Esophagus (tissue), 2 donors: Measurements from ENCODE around the gene PLEKHA6. TPM values are rescaled to one million over a fixed set of nuclear protein-coding genes. Genes with fewer than 3 reads are reported as not detected.
"Not testable (repeated sequence)": the region's sequence is repeated elsewhere in the genome, so short reads cannot be mapped to it uniquely, and the experiment has no call there.

Experiments
- H3K27ac ChIP-seq, 2 donors: one replicate each; pipeline ENCODE4 v1.5.1; 2013; ENCODE audit warnings: low read depth in 2 of 2, mild to moderate bottlenecking in 2 of 2, inconsistent platforms in 1 of 2, low read length in 1 of 2, moderate library complexity in 1 of 2
- H3K27me3 ChIP-seq, 2 donors: one replicate each; pipeline ENCODE4 v1.6.1; 2013; ENCODE audit warnings: low read length in 2 of 2, control low read depth in 1 of 2, mild to moderate bottlenecking in 1 of 2; ENCODE audit not compliant: insufficient read depth in 2 of 2, control insufficient read depth in 1 of 2
- H3K36me3 ChIP-seq, 2 donors: one replicate each; pipeline ENCODE4 v1.6.1; 2013; ENCODE audit warnings: low read length in 1 of 2; ENCODE audit not compliant: control insufficient read depth in 2 of 2, insufficient read depth in 2 of 2
- H3K4me1 ChIP-seq, 2 donors: one replicate each; pipeline ENCODE4 v1.6.1; 2013; ENCODE audit warnings: low read length in 1 of 2; ENCODE audit not compliant: control insufficient read depth in 2 of 2, insufficient read depth in 2 of 2
- H3K4me3 ChIP-seq, 2 donors: one replicate each; pipeline ENCODE4 v1.5.1; 2013; ENCODE audit warnings: low read length in 2 of 2, mild to moderate bottlenecking in 2 of 2, low read depth in 1 of 2, moderate library complexity in 1 of 2
- H3K9me3 ChIP-seq, 2 donors: one replicate each; pipeline ENCODE4 v1.6.1; 2013; ENCODE audit warnings: mild to moderate bottlenecking in 2 of 2, low read depth in 1 of 2, low read length in 1 of 2, moderate library complexity in 1 of 2; ENCODE audit not compliant: control insufficient read depth in 2 of 2, insufficient read depth in 1 of 2
- WGBS, 2 donors: extraction: QIAGEN DNeasy Blood & Tissue Kit; methylation state at CpG; one replicate each; pipeline ENCODE4 v1.1.7; 2013; 5-methylcytosine and 5-hydroxymethylcytosine counted together
- polyA plus RNA-seq, 2 donors: library from polyadenylated mRNA; stranded (reverse); fragments of 200-250 nt; gene quantifications; one replicate each; pipeline ENCODE4 v1.2.3, GENCODE V29; 2013
- donor health status: healthy with polysubstance abuse.
- donor health status: Bipolar disorder and iron deficiency.

PLEKHA6 gene
- polyA plus RNA-seq, 2 donors = 11.0 to 36.3 TPM

- 47% methylated on average over 2 of the region's 2 CpGs for WGBS, 2 donors
- Histone ChIP-seq H3K4me3 (no peak overlapping the region), H3K36me3 (no peaks in the 10 kb centered on the region), H3K4me1 (peaks cover 4 to 14% of the 10 kb centered on the region in 2 donors), H3K27me3 (no peaks in the 10 kb centered on the region), H3K27ac (no peak overlapping the region), H3K9me3 (no peaks in the 10 kb centered on the region)
Measured at GRCh38 chr1:204333427-204333826, 26.3 kb downstream of the PLEKHA6 start.

GRCh38 chr1:204331847-204332487 is 27.8 kb downstream of the PLEKHA6 start:
- Histone ChIP-seq H3K27ac (peak overlapping the region; percentile 32 to 42), H3K4me3 (no peak overlapping the region), H3K4me1 (peaks cover 9 to 14% of the 10 kb centered on the region in 2 donors), H3K27me3 (no peaks in the 10 kb centered on the region), H3K9me3 (no peaks in the 10 kb centered on the region), H3K36me3 (no peaks in the 10 kb centered on the region)
- WGBS, 2 donors = 67 to 77% methylated on average over 13 of the region's 13 CpGs

DNA sequence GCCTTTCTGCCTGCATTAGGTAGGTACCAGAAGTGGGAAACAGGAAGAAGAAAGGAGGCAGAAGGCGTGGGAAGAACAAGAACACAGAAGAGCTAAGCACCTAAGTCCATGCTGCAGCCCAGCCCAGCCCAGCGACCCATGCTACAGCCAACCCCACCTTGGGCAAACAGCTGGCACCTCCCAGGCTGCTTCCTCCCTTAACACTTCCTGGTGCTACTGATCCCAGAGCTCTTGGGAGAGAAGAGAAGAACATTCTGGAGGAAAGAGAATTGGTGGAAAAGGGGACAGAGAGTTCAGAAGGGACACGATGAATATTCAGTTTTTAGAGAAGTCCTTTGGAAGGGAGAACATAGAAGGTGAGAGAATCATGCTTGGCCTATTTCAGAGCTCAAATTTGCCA is 28.5 kb downstream of the PLEKHA6 start:
- no peaks in the 10 kb centered on the region for H3K9me3 ChIP-seq
- no peaks in the 10 kb centered on the region for H3K36me3 ChIP-seq
- H3K27me3 ChIP-seq = no peaks in the 10 kb centered on the region
- WGBS, 2 donors = 52 to 58% methylated on average over 3 of the region's 3 CpGs
- peaks cover 9 to 14% of the 10 kb centered on the region in 2 donors for H3K4me1 ChIP-seq
- peak overlapping the region; percentile 32 to 54 for H3K27ac ChIP-seq
- H3K4me3 ChIP-seq = no peak overlapping the region

GRCh38 chr1:204327870-204328269 is 31.9 kb downstream of the PLEKHA6 start:
- peaks cover 9 to 14% of the 10 kb centered on the region in 2 donors for H3K4me1 ChIP-seq
- whole genome bisulfite sequencing, 2 donors = 87 to 99% methylated on average over 3 of the region's 3 CpGs
- not testable (repeated sequence) for H3K4me3 ChIP-seq, H3K27ac ChIP-seq, H3K36me3 ChIP-seq, H3K9me3 ChIP-seq, H3K27me3 ChIP-seq

DNA sequence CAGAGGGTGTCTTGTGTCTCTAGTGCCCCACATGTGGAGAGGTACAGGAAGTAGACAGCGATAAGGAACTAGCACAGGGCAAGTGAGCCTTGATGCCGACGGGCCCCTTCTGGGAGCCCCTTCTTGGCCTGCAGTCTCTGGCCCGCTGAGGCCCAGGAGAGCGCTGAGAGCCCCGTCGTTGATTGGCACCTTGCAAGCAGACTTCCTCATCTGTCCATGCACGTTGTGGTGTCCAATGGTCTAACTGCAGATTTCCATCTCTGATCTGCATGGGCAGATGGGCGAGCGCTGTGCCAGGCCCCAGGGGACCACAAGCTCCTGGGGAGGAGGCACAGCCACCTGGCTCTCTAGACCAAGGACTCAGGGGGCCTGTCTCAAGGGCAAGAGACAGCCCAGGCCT is 32.4 kb downstream of the PLEKHA6 start:
- no peaks in the 10 kb centered on the region for H3K27me3 ChIP-seq
- H3K27ac ChIP-seq = no peak overlapping the region
- H3K9me3 ChIP-seq = no peaks in the 10 kb centered on the region
- peaks cover 9 to 10% of the 10 kb centered on the region in 2 donors for H3K4me1 ChIP-seq
- no peaks in the 10 kb centered on the region for H3K36me3 ChIP-seq
- WGBS, 2 donors = 80 to 82% methylated on average over 10 of the region's 10 CpGs
- H3K4me3 ChIP-seq = no peak overlapping the region

DNA sequence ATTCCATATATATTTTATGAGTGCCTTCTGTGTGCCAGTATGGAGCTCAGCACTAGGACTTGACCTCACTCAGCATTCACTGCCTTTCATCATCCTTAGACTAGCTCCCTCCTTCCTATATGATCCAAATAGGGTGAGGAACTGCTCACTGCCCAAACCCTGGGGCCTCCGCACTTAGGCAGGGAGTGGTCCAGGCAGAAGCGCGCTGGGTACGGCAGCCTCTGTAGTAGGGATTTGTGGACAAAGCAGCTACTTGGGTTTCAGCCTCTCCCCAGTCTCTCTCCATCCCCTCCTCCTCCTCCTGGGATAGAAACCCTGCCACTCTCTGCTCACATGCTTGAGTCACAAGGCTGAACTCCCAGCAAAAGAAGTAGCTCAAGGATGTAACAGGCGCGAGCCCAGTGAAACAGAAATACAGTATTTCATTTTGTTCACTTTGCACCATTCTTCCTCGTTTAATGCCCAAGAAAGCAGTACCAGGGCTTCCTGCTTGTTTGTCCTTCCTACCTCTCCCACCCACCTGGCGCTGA is 32.9 kb downstream of the PLEKHA6 start:
- Histone ChIP-seq H3K4me1 (peaks cover 5 to 9% of the 10 kb centered on the region in 2 donors), H3K27ac (no peak overlapping the region), H3K27me3 (no peaks in the 10 kb centered on the region), H3K9me3 (no peaks in the 10 kb centered on the region), H3K36me3 (no peaks in the 10 kb centered on the region), H3K4me3 (no peak overlapping the region)
- 89 to 95% methylated on average over 8 of the region's 8 CpGs for WGBS, 2 donors

DNA sequence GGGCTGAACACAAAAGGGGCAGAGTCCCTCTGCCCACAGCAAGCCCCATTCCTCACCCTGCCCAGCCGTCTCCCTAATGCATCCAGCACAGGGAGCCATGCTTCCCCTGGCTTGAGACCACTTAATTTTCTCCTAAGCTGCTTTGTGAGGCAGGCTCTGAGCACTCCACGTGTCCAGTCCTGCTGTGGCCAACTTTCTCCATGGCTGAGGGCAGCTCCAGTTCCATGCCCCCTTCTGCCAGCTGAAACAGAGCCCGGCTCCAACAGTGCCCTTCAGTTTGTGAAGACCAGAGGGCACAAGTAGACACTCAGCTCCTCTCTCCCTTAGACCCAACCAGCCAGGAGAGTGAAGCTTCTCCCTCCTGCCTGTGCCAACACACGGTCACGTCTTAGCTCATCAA is 33.8 kb downstream of the PLEKHA6 start:
- H3K27me3 ChIP-seq = no peaks in the 10 kb centered on the region
- H3K4me1 ChIP-seq = peaks cover 6% of the 10 kb centered on the region in 2 donors
- no peaks in the 10 kb centered on the region for H3K36me3 ChIP-seq
- 90 to 92% methylated on average over 5 of the region's 5 CpGs for WGBS, 2 donors
- H3K9me3 ChIP-seq = no peaks in the 10 kb centered on the region
- no peak overlapping the region for H3K27ac ChIP-seq
- no peak overlapping the region for H3K4me3 ChIP-seq

DNA sequence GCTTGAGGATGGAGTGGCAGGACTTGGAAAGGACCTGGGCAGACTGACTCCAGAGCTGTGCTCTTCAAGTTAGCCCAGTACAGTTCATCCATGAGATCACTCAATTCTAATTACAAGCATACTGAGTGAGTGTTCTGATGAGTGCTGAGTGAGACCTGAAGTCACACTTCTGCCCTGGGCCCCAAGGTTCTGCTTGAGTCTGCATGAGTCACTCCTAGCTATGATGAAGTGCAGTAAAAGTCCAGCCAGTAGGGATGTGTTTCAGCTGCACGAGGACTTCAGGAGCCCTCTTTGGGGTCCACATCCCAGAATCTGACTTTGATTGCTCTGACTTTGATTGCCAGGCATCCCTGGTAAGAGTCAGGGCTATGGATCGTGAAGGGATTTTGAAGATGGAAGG is 35.8 kb downstream of the PLEKHA6 start:
- H3K4me3 ChIP-seq = no peak overlapping the region
- 21 to 66% methylated on average over 2 of the region's 2 CpGs for WGBS, 2 donors
- no peaks in the 10 kb centered on the region for H3K27me3 ChIP-seq
- peaks cover 12 to 16% of the 10 kb centered on the region in 2 donors for H3K4me1 ChIP-seq
- no peaks in the 10 kb centered on the region for H3K36me3 ChIP-seq
- no peaks in the 10 kb centered on the region for H3K9me3 ChIP-seq
- no peak overlapping the region for H3K27ac ChIP-seq

- no peak overlapping the region for H3K27ac ChIP-seq
- 70 to 78% methylated on average over 8 of the region's 8 CpGs for WGBS, 2 donors
- no peaks in the 10 kb centered on the region for H3K36me3 ChIP-seq
- no peak overlapping the region for H3K4me3 ChIP-seq
- no peaks in the 10 kb centered on the region for H3K9me3 ChIP-seq
- no peaks in the 10 kb centered on the region for H3K27me3 ChIP-seq
- peaks cover 8 to 18% of the 10 kb centered on the region in 2 donors for H3K4me1 ChIP-seq
Measured at GRCh38 chr1:204322339-204322868, 37.3 kb downstream of the PLEKHA6 start.

DNA sequence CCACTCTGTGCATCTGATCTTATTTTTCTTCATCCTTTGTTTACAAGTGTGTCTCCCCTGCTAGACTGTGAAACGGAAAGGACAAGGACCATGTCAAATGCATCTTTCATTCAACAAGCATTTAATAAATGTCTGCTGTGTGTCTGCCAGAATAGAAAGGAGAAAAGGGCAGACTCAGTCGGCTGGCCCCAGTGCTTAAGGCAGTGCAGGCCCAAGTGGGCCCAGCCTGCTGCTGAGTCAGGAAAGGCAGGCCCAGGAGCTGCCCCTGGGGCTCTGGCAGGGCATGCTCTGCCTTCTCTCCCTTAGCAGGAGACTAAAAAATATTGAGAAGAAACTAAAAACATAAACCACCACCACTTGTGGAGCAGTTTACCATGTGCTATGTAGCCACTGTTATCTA is 38.1 kb downstream of the PLEKHA6 start:
- Histone ChIP-seq H3K27ac (no peak overlapping the region), H3K27me3 (no peaks in the 10 kb centered on the region), H3K4me1 (peaks cover 5 to 18% of the 10 kb centered on the region in 2 donors), H3K36me3 (no peaks in the 10 kb centered on the region), H3K4me3 (no peak overlapping the region), H3K9me3 (no peaks in the 10 kb centered on the region)
- 29 to 53% methylated on average over 2 of the region's 2 CpGs for WGBS, 2 donors
